Natural killer cell treated with Interleukin-12 subunit alpha and Interleukin-12 subunit beta and Interleukin-15 and Interleukin-18, amount 100 ng/mL, for 72 hours (primary cell): ENCODE measurements around the gene ERFE. TPM values are rescaled to one million over a fixed set of nuclear protein-coding genes. Genes with fewer than 3 reads are reported as not detected.

Experiments used
- ATAC-seq, 2 donors: fragments of 150-1000 bp; cut with Tn5 transposase in 1 of 2; sonication (Bioruptor Pico), chemical (Tn5 transposase) in 1 of 2; 2 replicates each; pipeline ENCODE4 v1.10.0; 2021
- DNase-seq: peaks from one replicate; pipeline ENCODE4 v3.0.0; 2022; ENCODE audit warnings: low spot score
- H3K27ac Mint-ChIP-seq, 2 donors: 1 replicate in 1 of 2; 2 replicates in 1 of 2; pipeline ENCODE4 v1.8.0; 2022; ENCODE audit warnings: mixed read lengths in 2 of 2, mild to moderate bottlenecking in 1 of 2, moderate library complexity in 1 of 2
- H3K27me3 Mint-ChIP-seq, 2 donors: 1 replicate in 1 of 2; 2 replicates in 1 of 2; pipeline ENCODE4 v1.8.0; 2022; ENCODE audit warnings: mixed read lengths in 2 of 2
- H3K36me3 Mint-ChIP-seq: one replicate; pipeline ENCODE4 v1.8.0; 2022; ENCODE audit warnings: mixed read lengths
- H3K4me1 Mint-ChIP-seq, 2 donors: 1 replicate in 1 of 2; 2 replicates in 1 of 2; pipeline ENCODE4 v1.8.0; 2022; ENCODE audit warnings: low read depth in 2 of 2, mixed read lengths in 2 of 2, mild to moderate bottlenecking in 1 of 2
- H3K4me3 Mint-ChIP-seq: one replicate; pipeline ENCODE4 v1.8.0; 2022; ENCODE audit warnings: mixed read lengths
- H3K9me3 Mint-ChIP-seq: 2 replicates; pipeline ENCODE4 v1.8.0; 2022; ENCODE audit warnings: mixed read lengths
- total RNA-seq, 2 donors: library from RNA; stranded (reverse); gene quantifications; one replicate each; pipeline ENCODE4 v1.2.3, GENCODE V29; 2022

ERFE gene
- total RNA-seq, 2 donors from 2014 or later: 0.20 to 3.8 TPM

DNA sequence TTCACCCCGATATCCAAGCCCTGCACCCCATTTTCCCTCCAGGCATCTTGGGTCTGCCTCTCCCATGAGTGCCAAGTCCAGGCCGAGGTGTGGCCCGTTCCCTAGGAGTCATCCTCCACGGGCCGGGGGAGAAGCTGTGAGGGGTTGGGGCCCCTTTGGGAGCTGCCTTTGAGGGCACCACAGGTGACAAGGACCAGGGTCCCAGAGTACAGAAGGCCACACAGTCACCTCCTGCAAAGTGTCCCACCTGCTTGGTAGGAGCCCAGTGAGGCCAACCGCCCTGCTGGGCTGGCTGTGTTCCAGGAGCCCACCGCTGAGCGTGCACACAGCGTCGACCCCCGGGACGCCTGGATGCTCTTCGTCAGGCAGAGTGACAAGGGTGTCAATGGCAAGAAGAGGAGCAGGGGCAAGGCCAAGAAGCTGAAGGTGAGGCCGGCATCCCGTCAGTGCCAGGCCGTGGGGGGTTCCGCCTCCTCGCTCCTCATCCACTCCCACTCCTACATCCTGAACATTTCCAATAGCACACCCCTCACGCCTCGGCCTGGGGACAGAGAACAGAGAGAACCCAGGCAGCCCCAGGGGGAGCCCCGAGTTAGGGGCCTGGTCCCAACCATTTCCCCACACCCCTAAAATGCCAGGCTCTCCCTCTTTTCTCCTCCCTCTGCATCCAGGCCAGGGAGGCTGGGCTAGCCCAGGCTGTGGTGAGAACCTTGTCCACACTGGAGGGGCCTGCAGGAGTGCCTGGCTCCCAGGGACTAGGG lies 2.7 kb downstream of the ERFE start:
- Mint-ChIP-seq H3K9me3 (no peaks in the 10 kb centered on the region), H3K27me3 (no peaks in the 10 kb centered on the region), H3K36me3 (no peaks in the 10 kb centered on the region), H3K4me1 (peaks cover 4 to 16% of the 10 kb centered on the region in 2 donors), H3K27ac (no peak overlapping the region), H3K4me3 (no peak overlapping the region)
- ATAC-seq (no peak), DNase-seq (peak; percentile 51)

DNA sequence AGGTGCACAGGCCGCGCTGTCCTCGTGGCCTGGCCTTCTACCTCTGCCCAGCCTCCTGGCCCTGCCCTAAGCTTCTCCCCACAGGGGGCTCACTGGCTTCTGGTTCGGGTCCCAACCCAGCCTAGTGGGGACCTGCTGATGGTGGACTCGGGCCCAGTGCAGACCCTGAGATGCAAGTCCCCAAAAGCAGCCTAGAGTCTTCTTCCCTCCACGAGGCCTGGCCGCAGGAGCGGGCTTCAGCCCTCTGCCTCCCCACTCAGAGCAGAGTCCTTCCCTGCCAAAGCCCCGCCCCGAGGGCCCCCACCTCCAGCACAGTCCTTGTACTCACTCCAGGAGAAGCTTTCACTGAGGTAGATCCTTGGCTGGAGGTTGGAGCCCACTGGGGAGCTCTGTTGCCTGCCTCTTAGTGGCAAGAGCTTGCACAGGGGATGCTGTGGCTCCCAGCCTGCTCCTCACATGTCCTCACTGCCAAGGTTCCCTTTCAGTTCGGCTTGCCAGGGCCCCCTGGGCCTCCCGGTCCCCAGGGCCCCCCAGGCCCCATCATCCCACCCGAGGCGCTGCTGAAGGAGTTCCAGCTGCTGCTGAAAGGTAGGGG lies 3.6 kb downstream of the ERFE start:
- ATAC-seq: no peak
- Mint-ChIP-seq H3K27me3 (no peaks in the 10 kb centered on the region), H3K36me3 (no peaks in the 10 kb centered on the region), H3K4me1 (peaks cover 4 to 16% of the 10 kb centered on the region in 2 donors), H3K4me3 (no peak overlapping the region), H3K27ac (no peak overlapping the region), H3K9me3 (no peaks in the 10 kb centered on the region)
- peak; percentile 60 for DNase-seq

DNA sequence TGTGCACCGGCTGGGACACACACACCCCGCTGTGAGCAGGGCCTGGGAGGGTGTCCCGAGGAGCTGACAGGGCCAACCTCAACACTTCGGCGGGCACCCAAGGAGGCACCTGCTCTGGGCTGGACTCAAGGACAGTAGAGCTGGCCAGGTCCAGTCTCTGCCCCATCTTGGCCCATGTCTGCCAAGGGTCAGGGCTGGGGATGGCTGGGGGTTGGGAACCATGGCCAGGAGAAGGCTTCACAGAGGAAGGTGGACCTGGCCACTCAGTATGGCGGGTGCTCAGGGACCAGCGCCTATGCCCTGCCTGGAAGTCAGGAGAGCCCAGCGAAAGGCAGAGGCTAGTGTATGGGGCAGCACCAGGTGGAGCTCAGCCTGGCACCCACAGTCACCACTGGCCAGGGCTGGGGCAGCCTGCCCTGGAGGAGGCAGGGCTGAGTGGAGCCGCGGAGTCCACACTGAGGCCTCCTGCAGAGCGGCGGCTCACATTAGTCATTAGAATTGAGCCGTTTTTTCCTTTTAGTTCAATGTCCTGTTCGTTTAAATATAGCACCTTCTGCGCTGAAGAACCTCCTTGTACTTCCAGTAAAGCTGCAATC lies 4.2 kb downstream of the ERFE start:
- no peaks in the 10 kb centered on the region for H3K27me3 Mint-ChIP-seq
- no peak overlapping the region for H3K4me3 Mint-ChIP-seq
- peaks cover 4 to 16% of the 10 kb centered on the region in 2 donors for H3K4me1 Mint-ChIP-seq
- peak; percentile 52 for DNase-seq
- H3K27ac Mint-ChIP-seq: no peak overlapping the region
- H3K9me3 Mint-ChIP-seq: no peaks in the 10 kb centered on the region
- no peaks in the 10 kb centered on the region for H3K36me3 Mint-ChIP-seq
- ATAC-seq: no peak

DNA sequence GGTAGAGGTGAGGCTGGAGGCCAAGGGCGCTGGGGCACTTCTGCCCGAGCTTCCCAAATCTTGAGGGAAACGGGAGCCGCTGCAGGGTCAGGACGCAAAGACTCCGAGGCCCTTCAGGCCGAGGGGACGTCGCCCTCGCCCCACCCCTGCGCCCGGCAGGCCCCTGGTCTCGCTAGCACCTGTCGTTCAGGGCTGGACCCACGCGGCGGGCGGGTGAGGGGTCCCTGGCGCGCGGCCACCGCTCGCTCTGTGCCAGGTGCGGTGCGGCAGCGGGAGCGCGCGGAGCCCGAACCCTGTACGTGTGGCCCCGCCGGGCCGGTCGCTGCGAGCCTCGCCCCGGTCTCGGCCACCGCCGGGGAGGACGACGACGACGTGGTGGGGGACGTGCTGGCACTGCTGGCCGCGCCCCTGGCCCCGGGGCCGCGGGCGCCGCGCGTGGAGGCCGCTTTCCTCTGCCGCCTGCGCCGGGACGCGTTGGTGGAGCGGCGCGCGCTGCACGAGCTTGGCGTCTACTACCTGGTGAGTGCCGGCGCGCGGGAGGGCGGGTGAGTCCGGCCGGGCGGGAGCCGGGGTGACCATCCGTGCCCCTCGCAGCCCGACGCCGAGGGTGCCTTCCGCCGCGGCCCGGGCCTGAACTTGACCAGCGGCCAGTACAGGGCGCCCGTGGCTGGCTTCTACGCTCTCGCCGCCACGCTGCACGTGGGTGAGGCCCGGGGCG lies 4.9 kb downstream of the ERFE start:
- Mint-ChIP-seq H3K27ac (no peak overlapping the region), H3K4me3 (no peak overlapping the region), H3K27me3 (no peaks in the 10 kb centered on the region), H3K4me1 (peaks cover 4 to 18% of the 10 kb centered on the region in 2 donors), H3K36me3 (no peaks in the 10 kb centered on the region), H3K9me3 (no peaks in the 10 kb centered on the region)
- DNase-seq (peak; percentile 59), ATAC-seq (no peak)

DNA sequence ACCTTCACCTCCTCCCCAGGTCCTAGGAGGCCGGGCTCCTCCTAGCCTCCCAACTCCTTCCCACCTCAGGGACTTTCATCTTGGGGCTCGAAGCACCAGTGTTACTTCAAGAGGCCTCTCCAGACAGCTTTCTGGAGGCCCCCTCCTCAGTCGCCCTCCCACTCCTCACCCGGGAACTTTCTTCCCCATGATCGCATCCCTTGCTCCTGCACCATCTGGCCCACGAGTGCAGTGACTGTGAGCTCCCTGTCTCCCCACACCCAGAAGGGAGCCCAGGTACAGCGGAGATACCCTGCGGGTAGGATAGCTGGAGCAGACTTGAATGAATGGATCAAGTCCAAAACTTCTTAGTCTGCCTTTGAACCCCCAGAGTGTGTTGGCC lies 6.1 kb downstream of the ERFE start:
- H3K36me3 Mint-ChIP-seq: peaks cover under 1% of the 10 kb centered on the region
- no peaks in the 10 kb centered on the region for H3K27me3 Mint-ChIP-seq
- H3K4me3 Mint-ChIP-seq: no peak overlapping the region
- H3K4me1 Mint-ChIP-seq: peaks cover 4 to 19% of the 10 kb centered on the region in 2 donors
- DNase-seq (peak; percentile 35), ATAC-seq (no peak)
- no peaks in the 10 kb centered on the region for H3K9me3 Mint-ChIP-seq
- peak overlapping the region in 1 of 2 donors; percentile 72 for H3K27ac Mint-ChIP-seq

DNA sequence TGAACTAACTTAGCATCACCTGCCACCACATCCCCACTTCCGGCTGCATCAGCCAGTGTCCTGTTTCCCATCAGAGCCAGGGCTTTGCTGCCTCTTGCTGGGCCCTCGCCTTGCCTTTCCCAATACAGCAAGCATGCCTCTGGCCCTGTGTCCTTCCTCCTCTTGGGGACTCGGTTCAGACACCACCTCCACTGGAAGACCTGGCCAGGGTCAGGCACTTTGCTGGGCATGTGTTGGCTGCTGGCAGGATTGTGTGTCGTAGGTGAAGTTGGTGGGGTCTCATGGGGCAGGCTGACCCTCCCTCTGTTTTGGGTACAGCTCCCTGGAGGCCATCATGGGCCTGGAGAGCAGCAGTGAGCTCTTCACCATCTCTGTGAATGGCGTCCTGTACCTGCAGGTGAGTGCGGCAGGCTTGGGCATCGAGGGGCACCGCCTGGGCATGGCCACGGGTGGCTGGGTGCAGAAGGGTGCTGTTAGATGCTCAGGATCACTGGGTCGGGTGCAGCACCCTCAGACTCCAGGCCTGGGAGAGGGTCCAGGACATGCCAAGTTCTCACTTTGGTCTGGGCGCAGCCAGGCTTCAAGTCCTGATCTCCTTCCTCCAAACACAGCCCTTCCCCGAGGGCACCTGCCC lies 6.6 kb downstream of the ERFE start:
- ATAC-seq (no peak), DNase-seq (peak; percentile 40)
- peak overlapping the region in 1 of 2 donors; percentile 72 for H3K27ac Mint-ChIP-seq
- no peaks in the 10 kb centered on the region for H3K27me3 Mint-ChIP-seq
- H3K4me3 Mint-ChIP-seq: no peak overlapping the region
- H3K36me3 Mint-ChIP-seq: peaks cover 4% of the 10 kb centered on the region
- H3K9me3 Mint-ChIP-seq: no peaks in the 10 kb centered on the region
- peaks cover 8 to 21% of the 10 kb centered on the region in 2 donors for H3K4me1 Mint-ChIP-seq

DNA sequence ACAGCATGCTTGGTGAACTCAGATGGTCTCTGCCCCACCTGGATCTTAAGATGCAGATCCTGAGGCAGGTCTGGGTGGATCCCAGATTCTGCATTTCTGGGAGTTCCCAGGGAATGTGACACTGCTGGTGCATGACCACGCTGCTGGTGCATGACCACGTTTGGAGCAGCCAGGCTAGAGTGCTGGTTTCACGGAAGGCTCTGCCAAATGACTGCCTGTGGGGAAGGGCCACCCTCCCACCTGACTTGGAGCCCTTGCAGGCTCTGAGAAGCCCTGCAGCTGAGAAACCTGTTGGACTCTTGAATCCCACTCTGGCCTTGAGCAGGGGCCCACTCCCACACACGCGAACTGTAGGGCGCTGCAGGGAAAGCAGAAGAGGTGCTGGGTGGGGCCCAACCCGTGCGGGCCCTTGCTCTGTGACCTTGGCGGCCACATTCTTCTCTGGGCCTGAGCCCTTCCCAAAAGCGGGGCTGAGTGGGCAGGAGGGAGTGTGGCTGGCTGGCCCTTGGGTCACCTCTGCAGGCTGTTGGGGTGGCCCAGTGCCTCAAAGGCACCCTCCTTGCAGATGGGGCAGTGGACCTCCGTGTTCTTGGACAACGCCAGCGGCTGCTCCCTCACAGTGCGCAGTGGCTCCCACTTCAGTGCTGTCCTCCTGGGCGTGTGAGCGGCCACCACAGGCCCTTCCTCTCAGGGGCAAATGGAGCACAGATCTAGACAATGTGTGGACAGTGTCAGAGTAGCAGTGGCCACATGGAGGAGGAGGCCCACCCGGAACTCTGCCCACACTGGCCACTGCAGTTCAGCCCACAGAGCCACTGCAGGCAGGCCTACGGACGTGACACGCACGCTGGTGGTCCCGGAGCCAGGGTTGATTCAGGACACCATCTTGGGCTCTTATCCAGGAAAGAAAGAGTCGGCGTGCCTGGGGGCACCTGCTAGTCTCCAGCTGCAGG lies 7.9 kb downstream of the ERFE start:
- Mint-ChIP-seq H3K9me3 (no peaks in the 10 kb centered on the region), H3K4me1 (peaks cover 11 to 24% of the 10 kb centered on the region in 2 donors), H3K4me3 (no peak overlapping the region), H3K27me3 (no peaks in the 10 kb centered on the region), H3K36me3 (peaks cover 4% of the 10 kb centered on the region), H3K27ac (no peak overlapping the region)
- peak; percentile 55 for DNase-seq
- no peak for ATAC-seq

DNA sequence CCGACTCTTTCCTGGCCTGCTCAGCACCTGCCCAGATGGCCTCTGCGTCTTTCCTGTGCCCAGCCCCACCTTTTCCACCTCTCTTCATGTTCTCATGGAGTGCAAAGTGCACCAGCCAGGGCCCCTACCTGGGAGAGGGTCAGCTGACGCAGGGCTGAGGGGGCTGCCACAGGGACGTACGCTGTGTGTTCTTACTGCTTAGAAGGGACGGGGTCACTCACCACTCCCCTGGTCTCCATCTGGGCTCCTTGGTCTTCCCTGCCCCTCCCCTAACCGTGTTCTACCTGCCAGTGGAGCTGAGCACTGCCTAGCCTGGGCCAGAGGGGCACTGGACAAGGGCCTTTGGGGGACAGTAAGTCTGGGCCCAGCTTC lies 8.6 kb downstream of the ERFE start:
- no peaks in the 10 kb centered on the region for H3K9me3 Mint-ChIP-seq
- H3K4me1 Mint-ChIP-seq: peaks cover 18 to 31% of the 10 kb centered on the region in 2 donors
- H3K4me3 Mint-ChIP-seq: no peak overlapping the region
- peak overlapping the region in 1 of 2 donors; percentile 91 for H3K27ac Mint-ChIP-seq
- DNase-seq (peak; percentile 32), ATAC-seq (no peak)
- no peaks in the 10 kb centered on the region for H3K27me3 Mint-ChIP-seq
- H3K36me3 Mint-ChIP-seq: peaks cover 4% of the 10 kb centered on the region

DNA sequence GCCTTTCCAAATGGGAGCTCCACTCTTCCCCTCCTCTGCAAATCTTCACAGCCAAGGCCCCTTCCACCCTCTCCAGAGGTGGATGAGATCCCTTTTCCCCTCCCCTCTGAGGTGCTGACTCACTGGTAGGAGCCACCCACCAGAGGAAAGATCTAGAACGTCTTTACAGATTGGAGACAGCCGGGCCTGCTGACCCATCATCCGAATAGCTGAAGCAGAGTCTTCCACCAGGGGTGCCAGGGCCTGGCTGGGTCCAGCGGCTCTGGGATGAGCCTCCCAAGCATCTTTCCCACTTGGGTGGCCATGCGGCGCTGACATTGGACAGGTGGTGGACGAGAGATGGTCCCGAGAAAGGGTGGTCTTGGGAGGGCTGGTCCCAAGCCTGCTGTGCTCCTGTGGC lies 9.0 kb downstream of the ERFE start:
- peaks cover 22 to 35% of the 10 kb centered on the region in 2 donors for H3K4me1 Mint-ChIP-seq
- no peaks in the 10 kb centered on the region for H3K9me3 Mint-ChIP-seq
- H3K36me3 Mint-ChIP-seq: peaks cover 5% of the 10 kb centered on the region
- no peaks in the 10 kb centered on the region for H3K27me3 Mint-ChIP-seq
- ATAC-seq: no peak
- no peak overlapping the region for H3K4me3 Mint-ChIP-seq
- peak; percentile 51 for DNase-seq
- peak overlapping the region in 1 of 2 donors; percentile 91 for H3K27ac Mint-ChIP-seq

DNA sequence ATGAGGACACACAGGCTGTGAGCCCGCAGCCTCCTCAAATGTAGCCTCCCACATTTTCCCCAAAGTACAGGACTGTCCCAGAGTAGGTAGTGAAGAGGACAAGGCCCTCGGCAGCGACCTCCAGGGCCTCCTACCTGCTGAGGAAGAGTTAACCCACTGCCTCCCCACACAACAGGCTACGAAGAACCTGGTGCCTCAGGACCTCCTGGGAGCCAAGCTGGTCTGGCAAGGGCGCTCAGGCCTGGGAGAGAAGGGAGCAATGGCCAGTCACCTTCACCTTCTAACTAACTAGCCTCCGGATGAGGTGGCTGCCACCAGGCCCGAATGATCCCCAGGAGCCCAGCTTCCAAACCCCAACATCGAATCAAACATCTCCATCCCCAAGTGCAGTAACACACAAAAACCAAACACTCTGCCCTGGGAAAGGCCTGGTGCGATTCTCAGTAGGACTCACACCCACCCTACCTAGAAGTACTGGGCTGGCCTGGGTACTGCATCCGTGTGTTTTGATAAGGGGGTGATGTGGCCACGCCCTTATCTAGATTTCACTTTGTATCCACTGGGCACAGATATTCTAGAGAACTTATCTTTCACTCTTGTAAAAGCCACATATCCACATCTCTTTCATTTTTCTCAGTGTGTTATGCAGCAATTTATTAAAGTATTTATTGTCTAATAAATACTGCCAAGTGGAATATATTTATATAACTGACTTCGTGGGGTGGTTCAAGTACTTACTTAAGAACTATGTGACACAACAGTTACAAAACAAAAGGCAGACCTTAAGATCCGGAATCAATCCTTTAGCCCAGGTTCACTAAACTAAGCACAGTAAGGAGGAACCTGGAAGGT lies 9.7 kb downstream of the ERFE start:
- Mint-ChIP-seq H3K4me1 (peaks cover 29 to 42% of the 10 kb centered on the region in 2 donors), H3K36me3 (peaks cover 12% of the 10 kb centered on the region), H3K27me3 (no peaks in the 10 kb centered on the region), H3K27ac (peak overlapping the region in 1 of 2 donors; percentile 91), H3K9me3 (no peaks in the 10 kb centered on the region), H3K4me3 (no peak overlapping the region)
- peak; percentile 46 for DNase-seq
- ATAC-seq: no peak

DNA sequence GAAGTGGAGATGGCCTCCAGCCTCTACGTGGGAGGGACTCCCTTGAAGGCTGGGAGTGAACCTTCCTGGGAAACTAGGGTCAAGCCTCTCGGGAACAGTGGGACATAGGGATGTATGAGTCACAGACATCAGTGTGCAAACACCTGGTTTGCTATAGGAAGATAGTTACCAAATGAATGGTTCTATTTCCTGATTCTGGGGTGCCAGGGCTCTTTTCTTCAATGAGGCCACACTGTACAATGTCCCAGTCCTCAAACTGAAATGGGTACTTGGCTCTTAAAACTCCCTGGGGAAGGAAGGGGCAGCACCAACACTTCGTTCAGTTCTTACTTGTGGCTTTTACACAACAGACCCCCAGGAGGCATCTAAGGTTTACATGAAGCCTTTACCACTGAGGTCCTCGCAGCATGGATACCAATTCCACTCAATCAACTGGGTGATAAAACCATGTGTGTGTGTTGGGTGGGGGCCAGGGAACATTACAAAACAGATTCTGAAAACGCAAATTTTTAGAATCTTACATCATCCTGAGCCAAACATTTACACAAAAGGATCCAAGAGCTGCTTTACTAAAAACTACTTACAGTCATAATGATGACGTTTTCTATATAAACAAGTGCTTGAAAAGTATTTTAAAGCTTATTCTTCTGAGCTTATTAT lies 10.4 kb downstream of the ERFE start:
- Mint-ChIP-seq H3K9me3 (no peaks in the 10 kb centered on the region), H3K36me3 (peaks cover 18% of the 10 kb centered on the region), H3K4me3 (peak overlapping the region; percentile 19), H3K27me3 (no peaks in the 10 kb centered on the region), H3K4me1 (peaks cover 33 to 49% of the 10 kb centered on the region in 2 donors), H3K27ac (peak overlapping the region; percentile 72 to 91)
- ATAC-seq: peak in 1 of 2 donors; percentile 48
- peak; percentile 47 for DNase-seq
